Measurements from ENCODE around the gene FABP1.

Gene FABP1

GRCh38 chr2:88136817-88137216, 9.0 kb upstream of the FABP1 start:
- DNase-seq = no peak

- DNase-seq = no peak
Measured at GRCh38 chr2:88133875-88134274, 6.0 kb upstream of the FABP1 start.

GRCh38 chr2:88131999-88132368, 4.1 kb upstream of the FABP1 start:
- DNase-seq = no peak

DNA sequence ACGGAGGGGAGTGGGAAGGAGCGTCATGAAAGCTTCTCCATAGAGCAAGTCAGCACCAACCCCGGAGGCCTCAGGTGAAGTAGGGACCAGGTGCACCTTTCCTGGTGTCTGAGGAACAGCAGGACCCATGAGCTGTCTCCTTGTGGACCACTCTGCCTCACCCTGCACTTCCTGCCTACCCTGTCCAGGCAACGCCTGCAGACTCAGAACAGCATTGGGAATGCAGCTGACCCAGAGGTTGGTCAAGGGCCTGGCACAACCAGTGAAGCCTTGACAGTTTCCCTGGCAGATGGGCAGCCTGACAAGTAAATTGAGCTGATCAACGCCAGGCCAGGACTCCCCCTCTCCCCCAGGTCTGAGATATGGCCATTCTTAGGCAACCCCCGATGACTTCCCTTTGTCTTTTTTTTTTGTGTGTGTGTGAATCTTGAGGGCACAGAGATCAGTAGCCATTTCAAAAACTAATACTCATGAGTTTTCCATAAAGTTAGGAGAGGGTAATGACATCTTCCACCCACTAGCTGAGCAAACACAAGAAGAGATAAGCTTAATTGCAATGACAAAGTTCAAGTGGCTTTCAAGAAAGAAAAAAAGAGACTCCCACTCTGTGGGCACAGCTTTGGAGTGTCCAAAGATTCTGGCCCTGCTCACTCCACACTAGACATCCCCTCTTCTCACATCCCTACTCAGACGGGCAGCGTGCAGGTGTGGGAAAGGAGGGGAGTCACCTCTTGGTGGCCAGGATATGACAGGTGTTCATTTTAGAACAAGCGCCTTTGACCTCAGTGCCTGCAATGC, 3.5 kb upstream of the FABP1 start:
- no peak for DNase-seq

DNA sequence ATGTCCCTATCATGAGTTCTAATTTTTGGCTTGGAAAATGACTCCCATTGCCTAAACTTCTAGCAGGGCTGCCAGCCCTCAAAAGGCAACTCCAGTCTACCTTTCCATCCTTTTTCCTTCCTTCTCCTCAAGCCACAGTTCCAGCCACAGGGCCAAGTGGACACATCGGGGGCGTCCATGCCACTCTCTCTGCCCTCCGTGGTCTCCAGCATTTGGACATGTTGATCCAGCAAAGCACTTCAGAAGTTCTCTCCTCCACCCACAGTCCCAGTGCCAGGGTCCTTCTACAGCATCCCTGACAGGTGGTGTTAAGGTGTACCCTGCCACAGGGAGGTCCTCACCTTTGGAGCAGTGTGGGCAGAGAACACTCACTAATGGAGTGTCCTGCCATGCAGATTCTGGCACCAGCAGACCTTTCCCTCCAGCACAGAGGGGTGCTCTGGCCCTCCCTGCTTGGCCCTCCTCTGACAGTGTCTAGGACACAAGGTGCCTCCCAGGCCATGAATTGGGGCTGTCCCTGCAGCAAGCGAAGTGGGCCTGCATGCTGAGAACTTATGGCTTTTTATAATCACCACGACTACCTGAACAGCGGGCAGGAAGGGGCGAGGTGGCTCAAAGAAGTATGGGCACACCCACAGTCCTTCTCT, 1.6 kb upstream of the FABP1 start:
- no peak for DNase-seq

DNA sequence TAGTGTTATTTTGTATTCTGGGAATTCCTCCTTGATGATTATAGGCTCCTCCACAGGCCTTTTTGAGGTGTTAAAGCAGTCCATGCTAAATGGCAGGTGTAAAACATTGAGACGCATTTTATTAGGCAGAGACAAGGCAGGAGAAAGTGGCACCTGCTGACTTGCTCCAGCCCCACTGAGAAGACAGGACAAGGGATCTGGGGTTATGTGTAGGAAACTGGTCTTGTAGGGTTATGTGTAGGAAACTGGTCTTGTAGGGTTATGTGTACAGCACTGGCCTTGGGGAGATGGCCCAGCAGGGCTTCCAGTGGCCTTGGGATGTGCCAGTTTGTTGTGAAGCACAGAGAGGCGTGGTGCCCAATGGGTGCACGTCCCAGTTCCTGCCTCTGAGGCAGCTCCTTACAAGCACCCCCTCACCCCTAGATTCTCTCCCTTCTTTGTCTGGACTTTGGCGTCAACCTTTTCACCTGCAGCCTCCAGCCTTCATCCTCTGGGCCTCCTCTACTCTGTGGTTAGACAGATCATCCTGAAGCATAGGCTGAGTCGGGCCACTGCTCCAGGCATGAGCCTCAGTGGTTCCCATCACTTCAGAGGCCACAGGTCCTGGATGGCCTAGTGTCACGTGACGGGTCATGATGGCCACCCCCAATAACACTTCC, 921 bp upstream of the FABP1 start:
- DNase-seq = no peak

DNA sequence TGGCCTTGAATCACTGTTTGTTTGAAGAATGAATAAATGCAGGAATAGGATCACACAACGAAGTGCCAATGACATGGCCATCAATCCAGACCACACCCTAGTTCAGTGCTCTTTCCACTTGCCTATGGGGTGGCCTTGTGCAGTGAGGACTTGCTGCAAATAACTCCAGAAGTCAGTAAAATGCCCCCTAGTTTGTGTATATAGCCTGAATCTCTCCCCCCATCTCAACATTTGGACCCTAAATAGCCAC, 299 bp downstream of the FABP1 start:
- DNase-seq = no peak

GRCh38 chr2:88126772-88127637, 857 bp downstream of the FABP1 start:
- no peak for DNase-seq

DNA sequence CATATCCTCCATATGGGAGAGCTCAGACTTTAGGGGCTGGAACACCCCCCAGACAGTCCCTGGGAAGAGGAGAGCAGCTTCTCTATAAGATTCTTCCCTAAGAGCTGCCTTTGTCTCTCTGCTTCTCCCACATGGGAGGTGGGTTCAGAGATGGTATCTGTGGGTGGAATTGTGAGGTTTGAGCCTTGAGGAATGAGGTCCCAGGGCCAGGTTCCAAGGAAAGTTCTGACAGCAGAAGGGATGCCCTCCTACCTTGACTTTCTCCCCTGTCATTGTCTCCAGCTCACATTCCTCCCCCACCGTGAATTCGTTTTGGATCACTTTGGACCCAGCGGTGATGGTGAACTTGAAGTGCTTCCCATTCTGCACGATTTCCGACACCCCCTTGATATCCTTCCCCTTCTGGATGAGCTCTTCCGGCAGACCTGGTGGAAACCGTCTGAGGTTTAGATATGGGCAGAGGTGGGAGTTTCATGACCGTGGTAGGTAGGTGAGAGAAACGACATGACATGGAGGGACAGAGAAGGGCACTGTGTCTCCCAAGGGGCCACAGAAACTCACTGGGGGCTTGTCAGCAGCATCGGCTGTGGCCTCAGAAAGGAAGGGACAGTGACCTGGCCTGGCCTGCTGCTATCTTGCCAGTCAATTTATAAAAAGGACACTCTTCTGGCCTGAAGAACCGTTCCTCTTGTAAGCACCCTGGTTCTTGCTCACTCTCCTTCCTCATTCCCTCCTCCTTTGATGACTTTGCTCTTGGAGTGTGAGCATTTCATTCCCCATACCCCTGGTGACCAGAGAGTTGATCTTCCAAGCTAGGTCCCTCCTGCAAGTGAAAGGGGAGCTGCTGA, 1.7 kb downstream of the FABP1 start:
- DNase-seq = no peak

DNA sequence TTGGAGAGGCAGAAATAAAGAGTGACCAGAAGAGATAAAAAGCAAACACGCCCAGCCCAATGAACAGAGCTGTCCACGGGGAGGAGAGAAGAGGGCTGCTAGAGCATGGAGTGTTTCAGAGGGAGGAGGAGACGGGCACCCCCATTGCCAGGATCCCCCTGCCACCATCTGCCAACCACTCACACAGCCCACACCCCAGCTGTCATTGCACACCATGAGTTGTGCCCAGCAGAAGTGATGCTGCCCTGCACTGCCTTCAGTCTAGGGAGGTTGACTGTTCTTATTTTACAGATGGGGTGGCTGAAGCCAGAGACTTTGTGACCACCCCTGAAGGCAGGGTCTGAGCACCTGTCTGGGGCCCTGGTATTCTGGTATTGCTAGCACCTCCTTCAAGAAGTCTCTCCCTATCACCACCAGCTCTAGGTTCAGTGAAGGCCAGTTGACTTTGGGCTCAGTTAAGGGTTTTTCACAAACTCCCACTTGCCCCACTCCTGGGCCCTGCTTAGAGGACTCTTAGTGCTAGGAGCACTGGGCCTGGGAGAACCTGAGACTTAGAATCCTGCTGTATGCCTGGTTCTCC, 2.4 kb downstream of the FABP1 start:
- no peak for DNase-seq

- DNase-seq = no peak
Measured at GRCh38 chr2:88123975-88124917, 3.6 kb downstream of the FABP1 start.

DNA sequence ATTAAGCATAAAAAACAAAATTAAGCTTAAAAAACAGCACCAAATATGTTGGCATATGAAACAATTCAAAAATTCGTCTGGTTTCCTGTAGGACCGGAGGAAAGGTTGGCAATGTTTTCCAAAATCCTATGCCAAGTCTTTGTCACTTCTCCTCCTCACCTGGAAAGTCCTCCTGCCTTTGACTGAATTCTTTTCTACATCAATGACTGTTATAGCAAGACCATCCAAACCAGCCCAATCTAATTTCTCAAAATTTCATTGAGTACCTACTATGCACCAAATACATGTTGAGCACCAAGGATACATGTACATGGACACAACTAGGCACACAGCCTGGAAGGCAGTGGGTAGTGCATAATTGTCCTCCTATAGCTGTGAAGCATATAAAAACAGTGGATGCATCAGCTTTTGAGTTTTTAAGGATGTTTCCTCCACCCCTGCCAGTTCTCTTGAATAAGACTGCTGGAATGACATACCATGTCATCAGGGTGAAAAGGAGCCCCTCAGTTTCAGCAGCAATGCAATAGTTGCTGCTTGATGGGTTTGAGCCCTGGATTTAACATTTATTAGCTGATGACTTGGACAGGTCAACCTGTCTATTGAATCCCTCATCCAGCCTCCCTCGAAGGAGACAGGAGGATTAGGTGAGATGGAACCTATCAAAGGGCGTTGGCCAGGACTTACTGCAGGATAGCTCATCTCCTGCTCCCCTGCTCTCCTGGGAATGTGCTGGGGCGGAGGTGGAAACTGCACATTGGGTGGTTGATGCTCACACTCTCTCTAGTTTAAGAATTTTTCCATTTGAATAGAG, 4.5 kb downstream of the FABP1 start:
- no peak for DNase-seq

GRCh38 chr2:88122141-88122884, 5.5 kb downstream of the FABP1 start:
- DNase-seq = no peak

GRCh38 chr2:88121678-88122077, 6.2 kb downstream of the FABP1 start:
- no peak for DNase-seq

DNA sequence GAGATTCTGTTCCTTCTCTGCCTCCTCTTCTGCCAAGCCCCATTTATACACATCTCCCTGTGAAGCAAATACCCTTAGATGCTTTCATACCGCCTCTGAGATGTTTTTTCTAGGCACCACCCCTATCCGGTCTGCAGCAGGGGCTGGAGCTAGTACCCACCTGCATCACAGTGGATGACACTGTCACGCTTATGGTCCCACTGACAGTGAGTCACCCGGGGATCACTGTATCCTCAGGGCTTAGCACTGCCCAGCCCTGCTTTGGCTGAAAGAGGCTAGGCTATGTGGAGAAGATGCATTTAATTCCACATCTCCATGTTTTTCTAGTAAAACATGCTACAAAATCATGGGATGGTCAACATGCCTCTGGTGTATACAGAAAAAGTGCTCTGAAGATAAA, 9.9 kb downstream of the FABP1 start:
- DNase-seq = no peak

DNA sequence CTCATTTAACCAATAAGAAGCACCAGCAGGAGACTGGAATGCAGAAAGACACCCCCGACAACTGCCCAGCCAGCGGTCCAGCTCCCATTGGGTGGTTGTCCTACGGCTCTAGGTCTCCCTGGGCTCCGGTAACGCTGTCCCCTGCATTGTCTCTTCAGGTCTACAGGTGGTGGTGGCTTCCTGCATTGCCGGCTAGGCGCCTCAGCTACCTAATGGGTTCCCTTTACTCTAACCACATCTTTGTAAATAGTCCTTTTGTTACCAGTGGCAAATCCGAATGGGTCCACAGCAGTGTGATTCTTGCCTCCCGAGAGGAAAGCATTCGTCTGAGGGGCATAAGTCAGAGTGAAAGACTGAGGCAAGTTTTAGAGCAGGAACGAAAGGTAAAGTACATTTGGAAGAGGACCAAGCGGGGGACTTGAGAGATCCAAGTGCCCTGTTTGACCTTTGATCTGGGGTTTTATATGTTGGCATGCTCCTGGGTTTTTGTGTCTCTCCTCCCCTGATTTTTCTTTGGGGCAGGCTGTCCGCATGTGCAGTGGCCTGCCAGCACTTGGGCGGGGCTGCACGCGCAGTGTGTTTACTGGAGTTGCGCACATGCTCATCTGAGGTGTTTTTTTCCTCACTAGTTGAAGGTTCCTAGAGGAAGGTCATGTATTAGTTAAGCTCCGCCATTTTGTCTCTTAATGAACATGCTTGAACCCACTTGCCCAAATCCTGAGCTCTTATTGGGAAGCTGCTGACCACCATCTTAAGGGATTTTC, 11.0 kb downstream of the FABP1 start:
- no peak for DNase-seq

DNA sequence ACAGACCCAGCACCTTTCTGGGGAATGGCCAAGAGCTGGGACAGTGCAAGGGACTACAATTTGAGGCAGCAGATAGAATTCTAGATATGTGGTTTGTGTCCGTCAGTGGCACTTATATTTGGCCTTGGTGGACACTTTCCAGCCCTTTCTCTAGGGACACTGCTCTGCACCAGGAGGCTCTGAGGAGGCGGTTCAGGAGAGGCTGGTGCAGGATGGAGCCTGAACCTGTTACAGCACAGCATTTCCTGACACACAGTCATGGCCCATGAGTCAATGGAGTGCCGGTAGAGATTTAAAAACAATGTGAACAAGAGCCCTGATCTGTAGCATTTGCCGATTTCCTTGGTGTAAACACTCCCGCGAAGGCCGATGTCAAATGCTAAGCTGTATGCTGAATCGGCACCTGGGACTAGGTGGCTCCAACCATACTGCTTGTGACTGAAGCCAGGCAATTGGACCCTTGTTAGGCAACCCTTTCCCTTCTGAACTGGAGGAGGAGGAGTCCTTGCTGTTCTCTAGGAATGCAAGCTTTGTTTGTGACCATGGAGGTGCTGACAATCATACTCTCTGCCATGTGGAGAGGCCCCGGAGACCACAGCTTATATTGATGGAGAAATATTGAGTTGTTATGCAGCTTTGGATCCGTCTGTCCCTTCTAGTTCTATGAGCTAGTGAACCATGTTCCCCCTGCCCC, 11.9 kb downstream of the FABP1 start:
- DNase-seq = no peak

GRCh38 chr2:88114889-88115288, 13.0 kb downstream of the FABP1 start:
- no peak for DNase-seq
